Measurements from ENCODE around the gene ACO1. TPM values are rescaled to one million over a fixed set of nuclear protein-coding genes. Genes with fewer than 3 reads are reported as not detected.
"Not testable (repeated sequence)": the region's sequence is repeated elsewhere in the genome, so short reads cannot be mapped to it uniquely, and the experiment has no call there.

ACO1 gene
- total RNA-seq (2014; rRNA removed) = 73.5 and 81.1 TPM in 2 replicates
- 66.5 TPM for polyA plus RNA-seq (2012)

DNA sequence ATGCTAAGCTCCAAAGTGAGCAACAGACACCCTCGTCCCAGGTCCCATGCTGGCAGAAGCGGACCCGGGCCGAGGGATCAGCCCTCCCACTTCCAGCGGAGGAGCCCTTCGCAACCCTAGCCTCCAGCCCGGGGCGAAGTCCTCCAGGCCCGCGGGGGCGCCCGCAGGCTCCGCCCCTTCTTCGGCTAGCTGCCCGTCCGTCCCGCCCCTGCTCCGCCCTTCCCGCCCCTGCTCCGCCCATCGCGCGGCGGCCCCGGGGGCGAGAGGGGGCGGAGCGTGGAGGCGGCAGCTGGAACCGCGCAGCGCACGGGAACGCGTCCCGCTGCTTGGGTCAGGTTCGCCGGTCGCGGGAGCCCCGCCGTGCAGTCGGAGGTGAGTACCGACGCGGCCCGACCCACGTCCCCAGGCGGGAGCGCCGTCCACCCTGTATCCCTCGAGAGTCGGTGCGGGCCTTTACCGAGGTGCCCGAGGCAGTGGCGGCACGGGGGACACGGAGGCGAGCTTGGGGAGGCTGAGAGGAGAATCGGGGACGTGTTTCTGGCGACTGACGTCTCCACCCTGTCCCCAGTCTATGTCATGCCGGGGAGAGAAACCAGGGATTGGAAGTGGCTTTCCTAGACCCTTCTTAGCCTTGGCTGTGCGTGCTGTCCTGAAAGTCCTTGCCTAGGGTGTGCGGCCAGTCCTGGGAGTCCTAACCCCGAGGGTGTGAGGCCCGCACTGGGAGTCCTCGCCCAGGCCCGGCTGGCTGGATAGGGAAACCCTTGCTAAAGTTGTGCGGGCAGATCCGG lies at the start of gene ACO1:
Gene ACO1 (plus strand): TSS at position 280 of the 788 bp plus-strand sequence. CDS start 20,864 bp downstream, outside the sequence.
- DNase-seq (ENCODE audit: low read depth) = peak; percentile 82

DNA sequence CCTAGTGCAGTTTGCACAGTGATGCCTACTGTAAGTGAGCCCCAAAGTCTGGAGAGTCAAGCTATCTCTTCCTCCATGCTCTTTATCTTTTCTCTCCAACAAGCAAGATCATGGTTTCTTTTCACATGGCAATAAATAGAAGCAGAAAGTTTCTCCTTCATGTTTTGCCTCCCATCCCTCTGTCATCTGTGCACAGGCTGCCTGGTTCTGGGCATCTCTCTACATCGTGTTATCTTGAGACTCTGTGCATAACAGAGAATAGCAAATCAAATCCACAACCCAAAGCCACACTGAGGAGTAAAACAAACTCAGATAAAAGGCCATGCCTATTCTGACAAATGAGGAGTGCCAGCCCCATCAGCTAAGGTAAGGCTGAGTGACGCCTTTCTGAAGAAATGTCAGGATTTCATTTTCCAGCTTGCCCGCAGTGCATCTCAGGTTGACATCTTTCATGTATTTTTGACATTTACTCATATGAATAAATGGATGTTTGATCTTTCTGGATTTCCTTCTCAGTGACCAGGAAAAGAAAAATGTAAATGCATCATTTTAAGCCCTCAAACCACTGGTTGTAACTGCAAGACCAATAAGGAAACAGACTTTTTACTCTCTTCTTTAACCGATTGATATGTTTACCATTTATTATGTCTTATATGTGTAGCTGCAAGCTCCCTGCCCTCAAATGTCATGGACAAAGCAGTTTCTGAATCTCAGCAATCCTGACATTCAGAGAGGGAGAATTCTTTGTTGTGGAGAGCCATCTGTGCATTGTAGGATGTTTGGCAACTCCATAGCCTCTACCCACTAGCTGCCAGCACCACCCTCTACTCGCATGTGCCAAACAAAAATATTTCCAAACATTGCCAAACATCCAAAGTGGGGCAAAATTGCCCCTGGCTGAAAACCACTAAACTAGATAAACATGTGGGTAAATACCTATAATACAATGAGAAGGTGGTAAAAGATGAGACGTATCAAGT lies 49.2 kb upstream of the ACO1 start:
- DNase-seq (ENCODE audit: low read depth) = no peak

DNA sequence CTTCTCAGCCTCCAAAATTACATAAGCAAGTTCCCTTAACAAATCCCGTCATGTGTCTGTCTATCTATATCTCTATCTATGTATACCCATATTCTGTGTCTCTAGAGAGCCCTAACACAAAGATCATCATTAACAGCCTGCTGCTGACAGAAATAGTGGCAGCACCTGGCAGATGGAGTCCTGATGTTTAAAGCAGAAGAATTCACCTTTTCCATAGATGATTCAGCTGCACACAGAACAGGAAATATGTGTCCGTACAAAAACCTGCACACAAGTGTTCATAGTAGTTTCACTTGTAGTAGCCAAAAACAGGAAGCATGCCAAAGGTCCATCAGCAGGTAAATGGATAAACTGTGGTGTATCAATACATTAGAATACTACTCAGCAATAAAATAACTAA lies 45.0 kb upstream of the ACO1 start:
- DNase-seq (ENCODE audit: low read depth) = no peak

DNA sequence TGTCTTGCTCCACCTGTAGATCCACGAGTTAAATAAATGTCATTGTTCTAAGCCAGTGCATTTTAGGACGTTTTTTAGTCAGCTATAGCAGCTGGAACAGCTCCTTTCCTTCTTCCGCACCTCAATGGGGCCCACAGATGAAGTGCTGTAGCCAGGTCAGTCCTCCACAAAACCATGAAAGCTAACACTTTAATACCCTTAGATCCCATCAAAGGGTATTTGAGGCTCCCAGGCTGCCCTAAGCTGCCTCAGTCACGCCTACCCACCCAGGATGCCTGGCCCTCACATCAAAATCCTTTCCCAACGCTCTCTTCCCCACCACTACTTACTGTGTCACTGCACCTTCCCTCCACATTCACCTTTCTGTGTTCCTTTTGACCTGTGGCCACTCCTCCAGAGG lies 44.1 kb upstream of the ACO1 start:
- DNase-seq (ENCODE audit: low read depth) = no peak

DNA sequence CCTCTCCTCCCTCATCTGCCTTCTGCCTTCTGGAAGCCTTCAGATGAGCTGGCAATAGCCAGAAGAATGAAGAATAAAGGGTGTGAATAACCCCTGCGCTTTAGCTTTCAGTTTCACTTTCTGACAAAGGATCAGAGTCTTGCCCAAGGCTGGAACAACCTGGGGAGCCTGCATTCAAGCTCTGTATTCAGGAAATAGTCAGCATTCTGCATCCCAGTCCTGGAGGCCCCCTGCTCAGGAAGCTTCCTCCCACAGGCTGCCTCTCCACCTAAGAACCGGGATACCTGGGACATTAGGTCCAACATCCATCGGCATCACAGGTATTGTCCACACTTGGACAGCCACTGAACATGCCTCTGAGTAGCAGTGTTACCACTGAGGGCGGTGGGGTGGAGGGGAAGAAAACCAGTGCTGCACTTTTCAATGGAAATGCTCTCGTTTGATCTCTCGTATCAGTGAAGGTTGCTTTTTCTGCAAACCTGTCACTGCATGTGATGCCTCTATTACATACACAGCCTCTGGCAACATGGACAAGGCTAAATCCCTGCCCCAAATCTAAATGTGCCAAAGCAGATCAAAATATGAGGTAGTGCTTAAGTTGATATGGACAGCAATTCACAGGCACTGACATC lies 39.8 kb upstream of the ACO1 start:
- peak; percentile 47 for DNase-seq (ENCODE audit: low read depth)

DNA sequence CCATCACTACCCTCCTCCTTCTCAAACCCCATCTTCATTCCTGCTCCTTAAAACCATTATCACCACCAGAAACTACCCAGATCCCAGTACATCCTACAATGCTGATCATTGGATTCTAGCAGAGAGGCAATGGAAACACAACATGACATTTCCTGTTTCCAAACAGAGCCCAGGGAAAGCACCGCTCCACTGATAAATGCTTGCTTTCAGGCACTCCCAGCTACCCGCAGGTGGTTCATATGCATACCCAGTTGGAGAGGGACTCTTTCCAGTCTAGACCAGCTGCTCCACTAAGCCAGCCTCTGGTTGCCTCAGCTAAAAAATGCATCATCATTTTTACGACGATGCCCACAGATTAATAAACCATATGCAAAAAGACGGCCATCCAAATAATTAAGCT lies 39.2 kb upstream of the ACO1 start:
- no peak for DNase-seq (ENCODE audit: low read depth)

DNA sequence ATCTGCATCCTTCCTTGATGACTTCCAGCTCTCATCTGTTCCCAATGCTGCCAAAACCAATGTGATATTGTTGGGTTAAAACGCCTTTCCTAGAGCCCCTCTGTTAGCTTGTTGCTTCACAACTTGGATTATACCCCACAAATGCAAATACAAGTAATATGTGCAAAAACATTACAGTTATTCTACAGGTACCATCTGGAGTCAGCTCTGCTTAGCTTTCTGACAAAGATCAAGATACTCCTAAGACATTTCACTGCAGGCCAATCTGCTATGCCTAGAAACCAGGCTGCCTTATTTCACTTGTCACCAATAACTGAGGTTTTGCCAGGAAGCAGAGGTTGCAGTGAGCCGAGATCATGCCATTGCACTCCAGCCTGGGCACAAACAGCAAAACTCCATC lies 36.9 kb upstream of the ACO1 start:
- DNase-seq (ENCODE audit: low read depth) = no peak

DNA sequence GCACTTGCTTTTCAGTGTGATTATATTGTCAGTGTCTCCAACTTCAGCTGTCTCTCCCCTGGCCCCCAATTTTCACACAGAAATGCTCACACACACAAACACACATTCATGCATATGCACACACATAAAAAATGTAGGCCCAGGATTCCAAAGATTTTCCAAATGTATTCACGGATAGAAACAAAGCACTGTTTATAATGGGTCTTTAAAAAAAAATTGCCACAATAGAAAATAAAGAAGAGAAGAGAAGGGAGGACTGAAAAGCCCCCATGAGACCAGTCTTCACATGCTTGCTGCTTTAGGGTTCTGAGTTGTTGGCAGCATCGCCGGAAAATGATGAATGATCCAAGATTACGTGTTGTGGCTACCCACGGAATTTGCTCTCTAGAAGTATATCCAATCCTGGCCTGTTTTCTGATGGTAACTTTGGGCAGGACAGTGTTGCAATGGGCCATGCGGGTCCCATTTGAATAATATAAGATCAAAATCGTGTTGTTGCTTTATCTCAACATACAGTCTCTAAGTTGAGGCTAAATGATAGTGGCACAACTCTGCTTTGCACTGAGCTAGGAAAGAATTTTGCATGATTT lies 36.2 kb upstream of the ACO1 start:
- DNase-seq (ENCODE audit: low read depth) = peak; percentile 20

DNA sequence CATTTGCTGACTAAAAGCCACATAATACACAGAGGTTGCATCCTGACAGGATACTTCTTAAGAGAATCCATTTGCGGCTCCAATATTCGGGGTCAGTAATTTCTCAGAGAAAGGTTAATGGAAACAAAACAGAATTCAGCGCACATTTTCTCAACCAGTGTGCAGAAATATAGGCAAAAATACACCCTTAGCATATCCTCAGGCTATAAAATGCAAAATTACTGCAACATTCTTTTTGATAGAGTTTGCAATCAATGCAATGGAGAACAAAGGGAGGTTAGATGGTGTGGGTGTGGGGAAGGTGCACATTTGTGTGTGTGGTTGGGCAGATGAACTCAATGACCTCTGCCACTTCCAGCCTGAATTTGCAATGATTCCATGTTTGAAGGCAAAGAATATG lies 35.4 kb upstream of the ACO1 start:
- DNase-seq (ENCODE audit: low read depth) = no peak

DNA sequence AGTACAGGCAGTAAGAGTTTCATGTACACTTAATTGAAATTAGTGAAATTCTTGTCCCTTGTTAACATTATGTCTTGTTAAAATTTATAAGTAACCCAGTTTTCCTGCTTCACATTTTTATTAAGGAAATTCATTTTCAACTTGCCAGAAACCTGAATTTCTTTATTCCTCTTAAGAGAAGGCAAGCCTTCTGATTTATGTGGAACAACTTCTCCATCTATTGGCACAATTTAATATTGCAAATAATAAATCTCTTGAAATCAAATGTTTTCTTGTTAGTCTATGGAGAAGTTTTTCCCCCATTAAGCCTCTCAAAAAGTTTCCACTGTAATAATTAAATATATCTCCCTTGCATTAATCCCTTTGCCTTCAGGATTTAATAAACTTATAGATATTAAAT lies 33.8 kb upstream of the ACO1 start:
- DNase-seq (ENCODE audit: low read depth) = peak; percentile 32

DNA sequence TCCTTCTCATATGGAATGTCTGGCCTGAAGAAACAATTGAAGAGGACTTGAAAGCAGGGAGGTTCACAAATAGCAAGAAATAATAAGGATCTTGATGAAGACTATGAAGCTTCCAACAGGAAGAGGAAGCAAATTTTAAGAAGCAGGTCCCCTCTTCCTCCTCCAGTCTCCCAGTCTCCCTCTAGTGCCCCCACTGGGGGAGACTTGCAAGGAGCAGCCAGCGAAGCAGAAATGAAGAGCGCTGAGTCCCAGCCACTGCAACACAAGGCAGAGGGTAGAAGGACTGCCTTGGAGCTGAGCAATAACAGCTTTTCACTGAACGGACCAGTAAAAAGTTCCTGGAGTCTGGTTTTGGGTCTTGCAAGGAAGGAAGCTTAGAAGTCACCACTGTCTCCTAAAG lies 32.6 kb upstream of the ACO1 start:
- DNase-seq (ENCODE audit: low read depth) = no peak

DNA sequence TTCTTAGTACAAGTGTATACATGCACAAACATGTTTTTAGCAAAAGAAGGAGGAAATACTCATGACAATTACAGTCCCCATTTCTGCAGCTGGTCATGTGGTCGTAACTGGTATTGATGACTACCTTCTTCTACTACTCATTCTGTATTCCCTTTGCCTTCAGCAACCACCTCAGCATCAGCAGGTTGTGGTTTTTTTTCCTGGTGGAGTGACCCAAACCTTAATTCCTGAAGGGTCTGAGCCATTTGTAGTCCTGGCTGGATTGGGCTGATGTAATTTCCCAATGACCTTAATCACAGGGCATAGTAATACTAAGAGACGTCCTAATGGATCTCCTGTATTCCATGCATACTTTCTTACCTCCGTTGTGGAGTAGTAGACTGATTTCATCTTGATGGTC lies 31.0 kb upstream of the ACO1 start:
- DNase-seq (ENCODE audit: low read depth) = not testable (repeated sequence)

DNA sequence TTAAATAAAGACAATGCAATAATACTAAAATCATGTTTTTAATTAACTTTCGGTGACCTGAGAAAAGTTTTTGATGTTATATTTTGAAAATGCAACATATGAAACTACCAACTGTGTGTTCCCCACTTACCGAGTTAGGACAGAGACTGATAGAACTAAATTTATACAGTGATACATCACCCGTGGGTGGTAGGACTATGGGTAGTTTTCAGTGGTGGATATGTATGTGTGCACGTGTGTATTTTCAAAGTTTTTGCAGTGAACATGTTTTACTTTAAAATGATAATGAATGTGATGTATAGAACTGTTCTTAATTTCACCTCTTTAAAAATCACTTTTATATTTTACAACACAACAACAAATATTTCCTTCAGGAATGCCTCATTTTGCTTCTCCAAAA lies 25.0 kb upstream of the ACO1 start:
- no peak for DNase-seq (ENCODE audit: low read depth)

DNA sequence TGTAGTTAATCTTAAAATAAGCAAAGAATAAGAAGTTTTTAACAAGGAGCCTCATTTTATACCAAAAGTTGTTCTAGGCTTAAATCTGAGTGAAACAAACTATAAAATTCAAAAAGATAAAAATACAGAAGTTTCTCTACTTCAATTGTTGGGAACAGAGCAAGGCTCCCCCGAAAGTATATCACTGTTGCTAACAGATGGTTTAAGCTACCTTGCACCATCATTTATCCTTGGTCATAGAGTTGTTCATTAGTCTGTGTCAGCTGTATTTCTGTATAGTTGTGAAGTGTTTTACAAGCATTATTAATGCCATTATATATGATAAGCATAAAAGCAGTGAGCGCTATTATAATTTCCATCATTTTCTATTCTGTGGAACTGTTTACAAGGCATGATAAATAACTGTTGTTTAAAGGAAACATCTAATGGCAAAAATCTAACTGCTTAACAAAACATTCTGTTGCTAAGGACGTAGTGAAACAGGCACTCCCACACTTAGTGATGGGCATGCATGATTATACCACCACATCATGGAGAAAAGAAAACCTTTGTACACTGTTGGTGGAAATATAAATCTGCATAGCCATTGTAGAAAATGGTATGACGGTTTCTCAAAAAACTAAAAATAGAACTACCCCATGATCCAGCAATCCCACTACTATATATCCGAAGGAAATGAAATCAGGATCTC lies 23.3 kb upstream of the ACO1 start:
- no peak for DNase-seq (ENCODE audit: low read depth)

DNA sequence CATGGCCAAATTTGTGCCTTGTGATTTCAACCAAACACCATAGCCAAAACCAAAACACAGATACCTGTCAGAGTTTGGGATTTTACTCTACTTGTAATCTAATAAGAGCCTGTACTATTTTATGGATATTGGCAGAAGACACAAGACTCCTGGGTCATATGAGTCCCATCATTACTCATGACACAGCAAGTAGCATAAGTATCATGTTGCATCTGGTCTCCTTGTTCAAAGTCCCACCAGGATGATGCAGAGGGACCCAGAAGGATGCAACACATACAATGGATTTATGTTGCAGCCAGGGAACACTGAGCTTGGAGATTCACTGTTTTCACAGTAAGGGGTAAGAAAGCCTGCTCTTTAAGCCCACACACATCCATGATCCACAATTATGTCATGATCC lies 13.2 kb upstream of the ACO1 start:
- no peak for DNase-seq (ENCODE audit: low read depth)

DNA sequence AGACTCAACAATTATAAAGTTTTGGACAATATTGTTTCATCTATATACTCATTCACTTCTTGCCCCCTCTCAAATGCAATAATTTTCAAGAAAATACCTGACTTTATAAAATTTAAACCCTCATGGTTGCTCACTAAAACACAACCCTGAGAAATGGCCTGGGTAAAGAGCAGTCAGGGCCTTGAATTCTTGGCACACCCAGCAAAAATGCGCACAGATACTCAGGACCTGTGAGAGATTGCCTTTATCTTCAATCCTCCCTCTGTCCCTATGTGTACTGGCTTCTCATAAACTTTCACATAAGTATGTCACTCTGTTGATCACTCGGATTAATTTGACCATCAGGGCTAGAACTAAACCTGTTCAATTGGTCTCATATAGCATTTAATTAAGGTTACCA lies 12.8 kb upstream of the ACO1 start:
- DNase-seq (ENCODE audit: low read depth) = no peak

DNA sequence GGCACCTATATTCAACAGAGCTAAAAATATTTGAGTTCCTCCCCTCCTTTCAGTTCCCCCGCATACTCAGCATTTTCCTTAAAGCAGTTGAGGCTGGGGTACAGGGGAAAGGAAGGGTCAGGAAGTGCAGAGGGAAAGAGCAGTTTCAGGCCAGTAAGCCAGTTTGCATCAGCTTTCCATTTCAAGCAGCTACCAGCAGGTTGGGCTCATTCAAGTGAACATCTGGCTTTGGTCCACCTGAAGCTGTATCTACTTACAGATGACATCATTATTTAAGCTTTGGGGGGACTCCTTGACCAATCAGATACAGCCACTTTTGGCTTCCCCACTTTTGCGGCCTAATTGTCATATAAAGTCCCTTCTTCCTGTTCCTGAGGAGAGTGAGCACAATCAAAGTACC lies 8.2 kb upstream of the ACO1 start:
- no peak for DNase-seq (ENCODE audit: low read depth)

DNA sequence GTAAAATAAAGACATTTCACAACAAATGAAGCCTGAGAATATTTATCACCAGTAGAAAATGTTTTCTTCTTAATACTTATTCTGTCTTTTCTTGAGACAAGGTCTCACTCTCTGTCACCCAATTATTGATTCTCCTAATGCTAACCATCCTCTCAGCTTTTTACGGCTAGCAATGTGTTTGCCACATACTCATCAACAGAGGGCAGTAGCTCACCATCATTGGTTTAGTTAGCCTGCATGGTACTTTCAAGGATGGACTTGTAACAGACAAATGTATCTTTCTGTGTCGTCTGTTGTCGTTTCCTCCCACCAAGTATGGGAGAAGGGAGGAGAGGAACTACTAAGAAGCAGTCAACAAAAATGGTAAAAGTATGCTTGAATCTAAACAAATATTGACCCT lies 5.9 kb upstream of the ACO1 start:
- DNase-seq (ENCODE audit: low read depth) = peak; percentile 74

DNA sequence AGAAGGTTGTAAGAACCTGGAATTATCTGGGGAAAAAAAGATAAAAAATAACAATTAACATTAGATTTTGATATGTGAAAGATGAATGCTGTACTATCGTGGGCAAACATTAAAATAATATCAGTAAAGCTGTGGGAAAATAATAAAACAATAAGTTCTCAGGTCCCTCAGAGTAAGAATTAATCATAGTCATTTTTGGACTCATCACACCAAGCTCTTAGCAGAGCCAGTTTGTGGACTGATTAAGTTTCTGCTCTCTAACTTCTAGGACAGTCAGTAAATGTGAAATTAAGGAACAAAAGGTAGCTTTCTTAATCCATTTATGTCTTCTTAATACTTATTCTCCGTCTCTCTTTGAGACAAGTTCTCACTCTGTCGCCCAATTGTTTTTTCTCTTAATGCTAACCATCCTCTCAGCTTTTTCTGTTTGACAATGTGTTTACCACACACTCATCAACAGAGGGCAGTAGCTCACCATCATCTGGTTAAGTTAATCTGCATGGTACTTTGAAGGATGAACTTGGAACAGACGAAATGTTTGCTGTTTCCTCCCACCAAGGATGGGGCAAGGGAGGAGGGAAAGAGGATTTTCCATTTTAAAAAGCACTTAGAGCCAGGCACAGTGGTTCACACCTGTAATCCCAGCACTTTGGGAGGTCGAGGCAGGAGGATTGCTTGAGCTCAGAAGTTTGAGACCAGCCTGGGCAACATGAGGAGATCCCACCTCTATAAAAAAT lies 5.3 kb upstream of the ACO1 start:
- peak; percentile 82 for DNase-seq (ENCODE audit: low read depth)

DNA sequence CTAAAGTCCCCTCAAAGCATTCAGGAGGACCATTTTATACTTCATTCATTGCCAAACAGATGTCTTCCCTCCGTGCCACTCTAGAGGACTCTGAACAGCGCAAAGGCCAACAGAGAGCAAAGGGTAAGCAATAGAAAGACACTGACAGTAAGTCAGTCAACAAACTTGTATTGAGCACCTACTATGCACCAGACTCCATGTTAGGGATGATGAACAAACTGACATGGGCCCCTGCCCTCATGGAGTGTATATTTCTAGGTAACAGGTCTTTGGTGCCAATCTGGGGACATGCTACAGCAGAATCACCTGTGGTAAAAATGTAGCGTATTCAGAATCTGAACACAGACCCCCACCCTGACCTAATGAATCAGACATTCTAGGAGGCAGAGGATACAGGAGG lies 3.5 kb upstream of the ACO1 start:
- DNase-seq (ENCODE audit: low read depth) = no peak
